ENCODE results near the gene DIP2A.

DIP2A gene, protein sequence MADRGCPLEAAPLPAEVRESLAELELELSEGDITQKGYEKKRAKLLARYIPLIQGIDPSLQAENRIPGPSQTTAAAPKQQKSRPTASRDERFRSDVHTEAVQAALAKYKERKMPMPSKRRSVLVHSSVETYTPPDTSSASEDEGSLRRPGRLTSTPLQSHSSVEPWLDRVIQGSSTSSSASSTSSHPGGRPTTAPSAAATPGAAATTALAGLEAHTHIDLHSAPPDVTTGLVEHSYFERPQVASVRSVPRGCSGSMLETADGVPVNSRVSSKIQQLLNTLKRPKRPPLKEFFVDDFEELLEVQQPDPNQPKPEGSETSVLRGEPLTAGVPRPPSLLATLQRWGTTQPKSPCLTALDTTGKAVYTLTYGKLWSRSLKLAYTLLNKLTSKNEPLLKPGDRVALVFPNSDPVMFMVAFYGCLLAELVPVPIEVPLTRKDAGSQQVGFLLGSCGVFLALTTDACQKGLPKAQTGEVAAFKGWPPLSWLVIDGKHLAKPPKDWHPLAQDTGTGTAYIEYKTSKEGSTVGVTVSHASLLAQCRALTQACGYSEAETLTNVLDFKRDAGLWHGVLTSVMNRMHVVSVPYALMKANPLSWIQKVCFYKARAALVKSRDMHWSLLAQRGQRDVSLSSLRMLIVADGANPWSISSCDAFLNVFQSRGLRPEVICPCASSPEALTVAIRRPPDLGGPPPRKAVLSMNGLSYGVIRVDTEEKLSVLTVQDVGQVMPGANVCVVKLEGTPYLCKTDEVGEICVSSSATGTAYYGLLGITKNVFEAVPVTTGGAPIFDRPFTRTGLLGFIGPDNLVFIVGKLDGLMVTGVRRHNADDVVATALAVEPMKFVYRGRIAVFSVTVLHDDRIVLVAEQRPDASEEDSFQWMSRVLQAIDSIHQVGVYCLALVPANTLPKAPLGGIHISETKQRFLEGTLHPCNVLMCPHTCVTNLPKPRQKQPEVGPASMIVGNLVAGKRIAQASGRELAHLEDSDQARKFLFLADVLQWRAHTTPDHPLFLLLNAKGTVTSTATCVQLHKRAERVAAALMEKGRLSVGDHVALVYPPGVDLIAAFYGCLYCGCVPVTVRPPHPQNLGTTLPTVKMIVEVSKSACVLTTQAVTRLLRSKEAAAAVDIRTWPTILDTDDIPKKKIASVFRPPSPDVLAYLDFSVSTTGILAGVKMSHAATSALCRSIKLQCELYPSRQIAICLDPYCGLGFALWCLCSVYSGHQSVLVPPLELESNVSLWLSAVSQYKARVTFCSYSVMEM (N-terminal part only)

DNA sequence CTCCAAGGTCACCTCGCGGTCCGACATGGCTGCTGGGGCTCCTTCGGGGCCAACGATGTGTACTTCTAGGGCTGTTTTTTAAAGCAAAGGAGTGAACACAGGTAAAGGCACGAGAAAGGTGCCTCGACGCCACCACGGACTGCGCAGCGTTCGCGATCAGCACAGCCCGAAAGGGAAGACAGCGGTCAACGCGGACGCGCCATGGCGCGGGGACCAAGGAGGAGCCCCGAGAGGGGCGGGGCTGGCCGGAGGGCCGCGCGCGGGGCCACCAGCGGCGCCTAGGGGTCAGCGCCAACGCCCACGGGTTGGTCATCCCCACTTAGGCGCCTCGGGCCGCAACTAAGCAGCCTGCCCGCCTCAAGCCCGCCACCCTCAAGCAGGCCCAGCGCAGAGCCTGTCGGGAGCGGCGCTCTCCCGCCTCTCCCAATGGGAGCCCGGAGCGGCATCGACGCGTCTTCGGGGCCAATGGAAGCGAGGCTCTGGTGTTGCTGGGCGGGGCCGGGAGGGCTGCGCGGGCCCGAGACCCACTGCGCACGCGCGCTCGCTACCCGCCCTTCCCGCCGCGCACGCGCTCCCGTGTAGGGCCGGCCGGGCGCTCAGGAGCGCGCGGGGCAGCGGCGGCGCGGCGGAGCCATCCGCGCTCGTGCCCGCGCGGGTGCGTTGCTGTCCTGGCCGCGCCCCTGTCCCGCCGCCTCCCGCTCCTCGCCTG lies at the start of gene DIP2A:
Gene DIP2A (plus strand): TSS at position 577 of the 709 bp plus-strand sequence. CDS start 241 bp downstream, outside the sequence.
- peak; percentile 87 to 97 for DNase-seq

DNA sequence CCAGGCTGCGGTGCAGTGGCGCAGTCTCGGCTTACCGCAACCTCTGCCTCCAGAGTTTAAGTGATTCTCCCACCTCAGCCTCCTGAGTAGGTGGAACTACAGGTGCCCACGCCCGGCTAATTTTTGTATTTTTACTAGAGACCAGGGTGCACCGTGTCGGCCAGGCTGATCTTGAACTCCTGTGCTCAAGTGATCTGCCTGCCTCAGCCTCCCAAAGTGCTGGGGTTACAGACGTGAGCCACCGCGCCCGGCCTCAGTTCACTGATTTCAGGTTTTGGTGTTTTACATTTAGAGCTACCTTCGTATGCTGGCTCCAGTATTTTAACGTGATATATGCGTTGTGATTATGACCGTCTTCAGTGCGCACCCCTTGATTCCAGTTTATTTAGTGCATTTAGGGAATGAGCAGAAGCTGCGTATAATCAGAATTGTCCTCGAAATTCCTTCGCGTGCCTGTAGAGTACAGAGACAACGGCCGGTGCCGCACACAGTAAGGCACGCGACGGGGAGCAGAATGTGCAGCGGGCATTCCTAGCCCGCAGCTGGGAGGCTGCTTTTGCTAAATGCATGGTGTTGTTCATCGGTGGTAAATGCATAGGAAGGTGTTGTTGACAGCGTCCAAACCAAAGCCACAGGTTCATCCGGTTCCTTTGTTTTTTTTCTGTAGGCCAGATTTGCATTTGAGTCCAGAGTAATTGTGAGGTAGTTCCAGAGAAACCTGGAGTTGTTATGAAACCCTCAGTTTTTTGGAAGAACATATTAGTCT lies 48.9 kb upstream of the DIP2A start:
- DNase-seq, result no peak

DNA sequence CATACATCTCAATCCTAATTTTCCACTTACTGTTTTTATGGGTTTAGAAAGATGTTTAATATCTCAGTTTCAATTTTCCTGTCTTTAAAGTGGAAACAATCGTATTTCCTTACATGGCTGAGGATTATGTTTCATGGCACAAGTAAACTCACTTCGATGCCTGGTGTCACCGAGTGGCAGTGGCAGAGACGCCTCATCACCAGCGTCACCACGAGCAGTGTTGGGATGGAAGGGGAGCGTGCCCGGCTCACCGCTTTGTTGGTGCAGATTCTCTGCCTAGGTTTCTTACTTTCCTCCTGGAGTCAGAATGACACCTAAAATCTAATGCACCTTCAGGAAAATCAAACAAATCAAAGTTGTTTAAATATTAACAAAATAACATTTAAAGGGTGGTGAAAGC lies 48.2 kb upstream of the DIP2A start:
- no peak for DNase-seq

DNA sequence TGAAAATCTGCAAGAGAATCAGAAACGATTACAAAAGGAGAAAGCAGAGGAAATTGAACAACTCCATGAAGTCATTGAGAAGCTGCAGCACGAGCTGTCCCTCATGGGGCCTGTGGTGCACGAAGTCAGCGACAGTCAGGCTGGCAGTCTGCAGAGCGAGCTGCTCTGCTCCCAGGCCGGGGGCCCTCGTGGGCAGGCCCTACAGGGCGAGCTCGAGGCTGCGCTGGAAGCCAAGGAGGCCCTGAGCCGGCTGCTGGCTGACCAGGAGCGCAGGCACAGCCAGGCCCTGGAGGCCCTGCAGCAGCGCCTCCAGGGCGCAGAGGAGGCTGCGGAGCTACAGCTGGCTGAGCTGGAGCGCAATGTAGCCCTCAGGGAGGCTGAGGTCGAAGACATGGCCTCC lies 47.5 kb upstream of the DIP2A start:
- DNase-seq, result no peak

DNA sequence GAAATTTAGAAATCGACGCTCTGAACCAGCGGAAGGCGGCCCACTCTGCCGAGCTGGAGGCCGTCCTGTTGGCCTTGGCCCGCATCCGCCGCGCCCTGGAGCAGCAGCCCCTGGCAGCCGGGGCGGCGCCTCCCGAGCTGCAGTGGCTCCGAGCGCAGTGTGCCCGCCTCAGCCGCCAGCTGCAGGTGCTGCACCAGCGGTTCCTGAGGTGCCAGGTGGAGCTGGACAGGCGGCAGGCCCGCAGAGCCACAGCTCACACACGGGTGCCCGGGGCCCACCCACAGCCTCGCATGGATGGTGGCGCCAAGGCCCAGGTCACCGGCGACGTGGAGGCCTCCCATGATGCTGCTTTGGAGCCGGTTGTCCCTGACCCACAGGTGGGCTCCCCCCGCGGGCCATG lies 47.0 kb upstream of the DIP2A start:
- DNase-seq, result no peak

DNA sequence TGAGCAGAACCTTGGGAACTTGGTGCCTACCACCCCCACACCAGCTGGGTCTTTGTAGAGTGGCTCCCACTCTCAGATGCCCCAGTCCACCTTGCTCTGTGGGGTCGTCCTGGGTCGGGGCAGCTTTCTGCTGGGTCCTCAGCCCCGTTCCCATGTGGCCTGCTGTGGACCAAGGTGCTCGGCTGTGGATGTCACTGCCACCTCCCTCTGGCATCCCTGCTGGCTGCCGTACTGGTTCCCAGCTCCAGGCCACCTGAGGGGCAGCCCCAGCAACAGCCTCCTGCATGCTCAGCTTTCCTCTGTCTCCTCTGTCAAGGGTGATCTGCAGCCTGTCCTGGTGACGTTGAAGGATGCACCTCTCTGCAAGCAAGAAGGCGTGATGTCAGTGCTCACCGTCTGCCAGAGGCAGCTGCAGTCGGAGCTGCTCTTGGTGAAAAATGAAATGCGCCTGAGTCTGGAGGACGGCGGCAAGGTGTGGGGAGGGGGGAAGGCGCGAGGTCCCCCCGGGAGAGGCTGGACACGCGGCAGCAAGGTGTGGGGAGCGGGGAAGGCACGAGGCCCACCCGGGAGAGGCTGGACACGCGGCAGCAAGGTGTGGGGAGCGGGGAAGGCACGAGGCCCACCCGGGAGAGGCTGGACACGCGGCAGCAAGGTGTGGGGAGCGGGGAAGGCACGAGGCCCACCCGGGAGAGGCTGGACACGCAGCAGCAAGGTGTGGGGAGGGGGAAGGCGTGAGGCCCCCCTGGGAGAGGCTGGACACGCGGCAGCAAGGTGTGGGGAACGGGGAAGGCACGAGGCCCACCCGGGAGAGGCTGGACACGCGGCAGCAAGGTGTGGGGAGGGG lies 45.9 kb upstream of the DIP2A start:
- DNase-seq, result no peak

DNA sequence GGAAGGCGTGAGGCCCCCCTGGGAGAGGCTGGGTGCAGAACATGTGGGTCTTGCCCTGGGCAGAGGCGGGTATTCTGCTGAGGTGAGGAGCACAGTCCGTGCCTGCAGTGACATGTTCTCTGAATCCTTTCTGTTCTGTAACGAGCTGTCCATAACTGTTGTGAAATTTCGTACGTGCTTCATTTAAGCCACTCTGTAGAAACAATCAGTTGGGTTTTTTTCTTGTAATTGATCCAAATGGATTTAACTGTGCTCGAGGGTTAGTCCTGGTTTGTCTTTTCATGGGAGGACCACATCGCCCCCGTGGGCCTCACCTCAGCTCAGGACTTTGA lies 45.4 kb upstream of the DIP2A start:
- no peak for DNase-seq

DNA sequence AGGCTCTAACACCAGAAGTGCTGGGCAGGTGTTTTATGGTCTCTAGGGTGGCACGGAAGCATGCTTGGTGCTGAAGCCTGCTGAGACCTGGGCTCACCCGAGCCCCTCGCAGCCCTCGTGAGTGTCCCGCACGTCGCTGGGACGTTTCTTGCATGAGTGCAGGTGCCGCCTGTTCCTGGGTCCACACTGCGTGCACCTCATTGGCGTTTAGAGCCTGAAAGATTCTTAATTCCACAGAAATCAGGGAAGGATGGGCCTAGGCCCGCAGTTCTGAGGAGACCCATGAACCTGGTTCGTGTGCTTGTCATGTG lies 43.8 kb upstream of the DIP2A start:
- DNase-seq, result no peak

DNA sequence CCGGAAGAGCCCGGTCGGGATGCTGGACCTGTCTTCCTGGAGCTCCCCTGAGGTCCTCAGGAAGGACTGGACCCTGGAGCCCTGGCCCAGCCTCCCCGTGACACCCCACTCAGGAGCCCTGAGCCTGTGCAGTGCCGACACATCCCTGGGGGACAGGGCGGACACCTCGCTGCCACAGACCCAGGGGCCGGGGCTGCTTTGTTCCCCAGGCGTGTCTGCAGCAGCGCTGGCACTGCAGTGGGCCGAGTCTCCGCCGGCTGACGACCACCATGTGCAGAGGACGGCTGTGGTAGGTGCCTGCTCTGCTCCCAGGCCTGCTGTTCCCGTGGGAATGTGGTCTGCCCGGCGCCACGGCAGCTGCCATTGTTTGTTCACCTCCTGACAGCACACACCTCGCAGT lies 42.1 kb upstream of the DIP2A start:
- no peak for DNase-seq

DNA sequence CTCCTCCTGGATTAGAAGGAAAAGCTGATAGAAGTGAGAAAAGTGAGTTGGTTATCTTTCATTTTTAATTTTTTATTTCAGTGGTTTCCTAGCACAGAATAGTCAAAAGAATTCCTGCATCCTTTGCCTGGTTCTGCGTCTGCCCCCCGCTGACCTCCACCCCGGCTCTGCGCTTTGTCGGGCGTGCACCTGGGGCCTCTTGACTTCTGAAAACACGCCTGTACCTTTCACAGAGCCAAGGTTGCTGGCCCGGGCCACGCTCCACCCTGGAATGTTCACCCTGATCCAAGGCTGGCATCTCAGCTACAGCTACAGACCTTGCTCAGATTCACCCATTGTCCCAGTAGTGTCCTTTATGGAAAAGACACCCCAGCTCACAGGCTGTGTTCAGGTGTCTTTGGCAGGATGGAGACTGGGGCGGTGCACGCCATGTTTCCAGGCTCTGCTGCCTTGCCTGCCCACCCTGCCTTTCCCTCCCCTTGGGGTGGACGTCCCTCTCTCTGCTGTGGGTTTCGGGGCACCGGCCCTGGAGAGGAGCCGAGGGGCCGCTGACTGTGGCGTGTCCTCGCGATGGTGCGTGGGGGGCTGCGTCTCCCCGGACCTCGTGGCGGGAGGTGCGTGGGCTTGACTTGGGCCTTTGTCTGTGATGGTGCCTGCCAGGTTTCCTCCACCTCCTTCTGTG lies 40.3 kb upstream of the DIP2A start:
- DNase-seq, result no peak

DNA sequence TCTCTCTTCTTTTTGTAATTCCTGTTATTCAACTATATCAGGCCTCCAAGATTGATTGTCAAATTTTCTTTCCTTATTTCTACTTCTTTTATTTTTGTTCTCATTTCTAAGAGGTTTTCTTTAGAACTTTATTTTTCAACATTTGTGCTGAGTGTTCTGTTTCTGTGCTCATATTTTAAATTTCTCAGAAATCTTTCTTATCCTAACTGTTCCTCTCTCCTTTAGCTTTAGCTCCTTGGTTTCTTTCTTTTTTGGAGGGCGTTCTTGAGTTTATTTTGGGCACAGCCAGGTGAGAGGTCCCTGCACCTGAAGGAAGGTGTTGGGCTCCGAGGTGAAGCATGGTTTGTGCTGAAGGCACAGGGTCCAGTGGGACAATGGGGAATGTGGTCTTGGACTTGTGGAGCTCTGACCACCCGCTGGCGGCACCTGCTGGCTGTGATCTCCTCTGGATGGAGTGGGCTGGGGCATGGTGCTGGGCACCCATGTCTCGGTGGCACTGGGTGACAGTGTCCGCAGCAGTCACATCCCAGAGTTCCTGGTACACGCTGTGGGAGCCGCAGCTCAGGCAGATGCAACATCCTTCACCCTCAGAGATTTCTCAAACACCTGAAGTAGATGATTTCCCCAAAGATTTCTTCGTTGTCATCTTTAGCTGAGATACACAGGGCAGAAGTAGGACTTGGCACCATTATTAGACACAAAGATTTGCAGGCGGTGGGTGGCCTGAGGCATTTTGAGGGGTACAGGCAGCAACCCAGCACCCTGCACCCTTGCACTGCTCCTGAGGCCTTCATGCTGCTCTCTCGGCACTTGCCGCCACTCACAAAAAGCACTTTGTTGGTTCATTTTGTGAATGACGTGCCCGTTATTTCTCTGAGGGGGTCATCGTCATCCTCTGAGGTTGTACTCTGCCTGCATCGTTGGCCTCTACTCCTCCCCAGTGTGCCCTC lies 38.2 kb upstream of the DIP2A start:
- no peak for DNase-seq

DNA sequence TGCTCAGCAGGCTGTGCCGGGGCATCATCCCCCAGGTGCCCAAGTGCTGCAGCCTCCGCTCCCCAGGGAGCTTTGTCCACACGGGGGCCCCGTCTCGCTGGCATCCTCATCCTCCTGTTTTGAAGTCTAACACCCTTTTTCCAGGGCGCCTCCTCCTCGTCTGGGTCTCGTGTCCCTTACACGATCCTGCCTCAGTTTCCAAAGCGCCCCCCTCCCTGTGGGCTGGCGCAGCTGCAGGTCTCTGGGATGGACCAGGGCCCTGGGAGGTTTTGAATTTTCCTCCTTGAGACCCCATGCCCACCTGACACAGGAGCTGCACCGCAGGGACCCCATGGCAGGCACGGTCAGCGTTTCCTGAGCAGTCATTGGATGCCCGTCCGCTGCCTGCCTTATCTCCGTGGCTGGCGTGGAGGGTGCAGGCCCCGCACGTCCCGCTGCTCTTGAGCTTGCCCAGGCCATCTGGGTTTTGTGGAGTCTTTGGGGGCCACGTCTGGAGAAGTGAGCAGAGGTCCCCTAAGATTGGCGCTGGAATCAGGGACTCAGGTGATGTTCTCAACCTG lies 37.4 kb upstream of the DIP2A start:
- DNase-seq, result no peak

DNA sequence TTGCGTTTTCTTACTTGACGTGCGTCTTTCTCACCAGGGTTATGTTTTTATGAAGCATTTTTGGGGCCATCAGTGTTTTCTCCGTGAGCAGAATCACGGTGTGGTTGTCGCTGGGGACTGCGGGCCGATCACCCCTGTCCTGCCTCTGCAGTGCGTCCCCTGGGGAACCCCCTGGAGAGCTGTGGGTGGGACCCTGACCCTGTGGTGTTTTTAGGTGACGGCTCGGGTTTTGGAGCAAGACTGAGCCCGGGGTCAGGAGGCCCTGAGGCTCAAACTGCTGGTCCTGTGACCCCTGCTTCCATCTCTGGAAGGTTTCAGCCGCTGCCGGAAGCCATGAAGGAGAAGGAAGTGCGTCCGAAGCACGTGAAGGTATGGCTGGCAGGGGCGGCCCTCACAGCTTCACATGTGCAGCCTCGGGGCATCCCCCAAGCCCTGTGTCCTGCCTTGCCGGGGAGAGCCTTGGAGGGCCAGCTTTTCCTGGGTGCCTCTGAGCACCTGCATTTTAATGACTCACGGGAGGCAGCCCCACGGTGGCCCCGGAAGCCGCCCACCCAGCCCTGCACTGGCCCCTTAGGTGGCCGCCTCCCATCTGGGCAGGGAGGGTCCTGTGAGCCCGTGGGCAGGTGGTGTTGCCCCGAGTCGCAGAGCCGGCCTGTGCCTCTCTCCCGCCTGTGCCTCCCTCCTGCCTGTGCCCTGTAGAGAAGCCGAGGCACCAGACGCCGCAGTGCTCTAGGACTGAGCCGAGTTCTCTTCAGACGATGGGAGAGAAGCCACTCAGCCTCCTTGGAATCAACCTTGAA lies 36.7 kb upstream of the DIP2A start:
- no peak for DNase-seq

DNA sequence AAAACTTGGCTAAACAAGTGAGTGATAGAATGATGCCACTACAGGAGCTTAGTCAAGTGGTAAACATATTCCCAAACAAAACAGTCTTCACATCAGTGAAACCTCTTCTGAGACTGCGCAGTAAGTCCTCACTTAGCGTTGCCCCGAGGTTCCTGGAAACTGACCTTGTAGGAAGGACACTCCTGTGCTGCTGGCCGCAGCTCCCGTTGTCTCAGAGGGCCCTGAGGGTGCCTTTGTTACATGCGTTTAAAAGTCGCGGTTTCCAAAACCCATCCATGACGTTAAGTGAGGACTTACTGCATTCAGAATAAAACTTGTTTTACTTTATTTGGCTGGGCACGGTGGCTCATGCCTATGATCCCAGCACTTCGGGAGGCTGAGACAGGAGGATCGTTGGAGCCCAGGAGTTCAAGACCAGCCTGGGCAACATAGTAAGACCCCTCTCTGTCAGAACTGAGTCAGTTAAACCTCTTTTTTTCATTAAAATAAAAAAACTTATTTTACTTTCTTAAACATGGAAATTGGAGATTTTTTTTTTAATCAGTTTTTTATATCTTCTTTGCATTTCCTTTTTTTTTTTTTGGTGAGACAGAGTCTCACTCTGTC lies 36.0 kb upstream of the DIP2A start:
- DNase-seq, result no peak

DNA sequence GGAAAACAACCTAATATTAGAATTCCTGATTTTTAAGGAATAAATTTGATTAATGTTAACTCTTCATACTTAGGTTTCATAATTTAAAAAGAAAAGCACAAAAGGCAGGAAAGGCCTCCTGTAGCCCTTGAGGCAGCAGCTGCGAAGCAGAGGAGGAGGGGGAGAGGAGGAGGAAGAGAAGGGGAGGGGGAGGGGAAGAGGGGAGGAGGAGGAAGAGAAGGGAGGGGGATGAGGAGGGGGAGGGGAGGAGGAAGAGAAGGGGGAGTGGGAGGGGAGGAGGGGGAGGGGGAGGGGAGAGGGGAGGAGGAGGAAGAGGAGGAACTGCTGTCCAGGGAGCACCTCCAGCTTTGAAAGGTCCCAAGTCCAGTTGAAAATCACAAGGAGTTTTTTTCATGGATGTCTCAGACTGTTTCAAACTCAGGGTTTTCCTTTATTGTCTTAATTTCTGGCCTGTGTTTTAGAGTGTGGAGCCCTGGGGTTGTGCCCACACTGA lies 35.1 kb upstream of the DIP2A start:
- DNase-seq, result no peak

DNA sequence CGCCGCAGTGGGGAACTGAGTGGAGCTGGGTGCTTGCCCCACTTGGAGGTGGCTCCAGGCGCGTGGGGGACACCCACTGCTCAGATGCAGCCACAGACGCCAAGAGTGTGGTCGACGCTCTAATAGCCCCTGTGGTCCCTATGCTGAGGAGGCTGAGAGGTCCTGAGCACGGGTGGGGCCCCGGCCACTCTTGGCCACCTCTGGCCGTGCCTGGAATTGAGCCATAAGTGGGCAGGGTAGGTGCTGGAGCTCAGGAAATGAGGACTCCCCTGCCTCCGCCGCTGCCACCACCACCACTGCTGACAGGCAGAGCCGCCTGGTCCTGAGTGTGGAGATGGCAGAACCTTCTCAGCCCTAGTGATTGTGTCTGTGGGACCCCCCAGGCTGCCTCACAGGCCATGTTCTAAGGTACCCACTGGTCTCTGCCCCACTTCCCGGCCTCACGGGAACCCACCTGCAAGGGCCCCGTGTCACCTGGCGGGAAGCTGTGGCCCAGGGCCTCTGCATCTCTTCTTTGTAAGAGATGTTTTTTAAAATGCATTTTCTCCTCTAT lies 34.6 kb upstream of the DIP2A start:
- no peak for DNase-seq

DNA sequence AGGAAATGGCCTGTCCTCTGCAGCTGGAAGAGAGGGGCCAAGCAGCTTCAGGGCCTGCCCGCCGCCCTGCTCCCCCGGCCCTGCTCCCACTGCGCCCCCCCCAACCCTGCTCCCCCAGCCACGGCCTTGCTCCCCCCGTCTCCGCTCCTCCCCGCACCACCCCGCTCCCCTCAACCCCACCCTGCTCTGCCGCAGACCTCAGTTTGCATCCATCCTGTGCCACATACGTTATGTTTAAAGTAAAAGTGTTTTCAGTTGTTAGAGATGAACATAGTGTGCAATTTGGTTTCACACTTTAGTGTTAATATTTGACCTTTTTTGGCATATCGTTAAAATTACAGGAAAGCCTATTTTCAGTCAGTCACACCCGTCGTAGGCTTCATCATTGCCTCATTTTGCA lies 34.1 kb upstream of the DIP2A start:
- no peak for DNase-seq

Measured in NCI-H526 (cell line).